AG08395 (cell line): ENCODE measurements around the gene ANXA2.
"Not testable (repeated sequence)": the region's sequence is repeated elsewhere in the genome, so short reads cannot be mapped to it uniquely, and the experiment has no call there.

Experiments used
- DNase-seq: peaks from one replicate; pipeline ENCODE4 v3.0.0; 2012; ENCODE audit warnings: mixed read lengths, low spot score

The ANXA2 gene

DNA sequence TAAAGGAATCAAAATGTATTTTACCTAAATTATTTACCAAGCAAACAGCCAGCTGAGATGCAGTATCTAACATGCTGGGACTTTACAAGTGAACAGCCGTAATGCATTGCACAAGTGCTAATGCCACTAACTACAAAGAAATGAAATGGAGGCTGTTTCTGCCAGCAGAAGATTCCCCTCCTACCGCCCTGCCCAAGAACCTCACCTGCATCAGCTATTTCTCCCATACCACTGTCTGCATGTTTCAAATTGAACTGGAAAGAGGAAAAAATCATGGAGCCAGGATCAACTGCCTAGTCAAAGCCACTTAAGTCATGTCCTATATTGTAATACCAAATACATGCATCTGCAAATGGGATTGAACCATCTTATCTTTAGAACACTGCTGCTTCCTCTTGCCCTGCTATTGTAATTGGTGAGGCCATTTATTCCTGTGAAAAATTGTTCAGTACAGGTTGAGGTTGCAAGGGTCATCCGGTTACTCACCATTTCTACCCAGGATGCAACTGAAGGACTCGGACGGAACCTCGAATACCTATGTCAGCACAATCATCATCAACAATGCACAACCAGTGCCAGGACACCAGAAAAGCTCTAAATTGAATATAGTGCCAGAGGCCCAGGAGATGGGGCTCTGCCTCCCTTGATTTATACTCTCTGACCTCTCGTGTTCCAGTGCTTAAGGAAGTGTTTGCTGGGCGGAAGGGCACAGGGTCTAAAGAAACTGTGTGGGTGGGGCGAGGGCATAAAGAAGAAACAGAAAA, 27.5 kb downstream of the ANXA2 start:
- DNase-seq = no peak

DNA sequence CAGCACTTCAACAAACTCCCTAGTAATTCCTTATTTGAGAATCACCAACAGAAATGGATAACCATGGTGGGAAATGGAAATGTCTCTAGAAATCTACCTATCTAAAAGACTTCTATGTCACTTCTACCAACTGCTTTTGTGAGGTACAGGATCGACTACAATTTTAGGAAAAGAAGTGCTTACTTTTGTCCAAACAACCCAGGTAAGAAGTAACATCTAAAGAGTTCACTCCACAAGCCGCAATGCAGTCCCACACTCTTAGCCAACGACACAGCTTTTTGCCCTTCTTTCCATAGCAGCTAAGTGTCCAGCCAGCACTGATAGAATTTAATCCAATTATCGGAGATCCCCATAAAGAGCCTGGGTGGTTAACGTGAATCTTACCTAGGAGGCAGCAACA, 28.1 kb downstream of the ANXA2 start:
- DNase-seq = no peak

DNA sequence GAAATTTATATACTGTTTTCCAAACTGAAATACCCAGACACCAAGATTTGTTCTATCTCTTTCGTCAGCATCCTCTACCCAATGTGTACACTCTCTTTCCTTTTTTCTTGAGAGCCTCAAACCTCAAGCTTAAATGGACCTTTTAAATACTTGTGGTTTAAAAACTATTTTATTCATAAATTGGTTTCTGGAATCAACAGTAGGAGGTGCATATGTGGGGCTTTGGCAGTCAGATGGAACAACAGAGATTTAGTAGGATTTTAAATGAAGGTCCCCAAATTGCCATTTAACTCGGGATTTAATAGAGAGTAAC, 33.2 kb downstream of the ANXA2 start:
- no peak for DNase-seq

DNA sequence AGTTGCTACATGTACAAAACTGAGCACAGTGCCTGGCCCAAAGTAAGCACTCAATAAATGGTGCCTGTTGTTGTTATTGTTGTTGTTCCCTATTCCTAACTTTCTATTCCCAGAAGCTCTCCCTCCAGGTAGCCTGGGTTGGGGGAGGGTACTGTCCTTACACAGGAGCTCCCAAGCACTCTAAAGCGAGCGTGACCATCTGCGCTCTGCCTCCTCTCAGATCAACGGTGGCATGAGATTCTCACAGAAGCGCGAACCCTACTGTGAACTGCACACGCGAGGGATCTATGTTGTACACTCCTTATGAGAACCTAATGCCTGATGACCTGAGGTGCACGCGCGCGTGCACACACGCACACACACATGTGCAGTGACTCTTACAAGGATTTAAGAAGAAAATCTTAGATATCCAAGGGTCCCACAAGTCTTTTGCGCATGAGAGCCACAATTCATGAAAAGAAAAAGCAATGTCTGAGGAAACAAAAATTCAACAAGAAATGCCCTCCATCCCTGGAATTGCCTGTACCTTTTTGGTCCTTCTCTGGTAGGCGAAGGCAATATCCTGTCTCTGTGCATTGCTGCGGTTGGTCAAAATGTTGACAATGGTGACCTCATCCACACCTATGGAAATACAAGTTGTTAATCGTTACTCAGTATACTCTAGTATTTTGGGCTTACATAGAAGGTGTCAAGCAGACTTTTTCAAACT, 33.7 kb downstream of the ANXA2 start:
- DNase-seq = no peak

DNA sequence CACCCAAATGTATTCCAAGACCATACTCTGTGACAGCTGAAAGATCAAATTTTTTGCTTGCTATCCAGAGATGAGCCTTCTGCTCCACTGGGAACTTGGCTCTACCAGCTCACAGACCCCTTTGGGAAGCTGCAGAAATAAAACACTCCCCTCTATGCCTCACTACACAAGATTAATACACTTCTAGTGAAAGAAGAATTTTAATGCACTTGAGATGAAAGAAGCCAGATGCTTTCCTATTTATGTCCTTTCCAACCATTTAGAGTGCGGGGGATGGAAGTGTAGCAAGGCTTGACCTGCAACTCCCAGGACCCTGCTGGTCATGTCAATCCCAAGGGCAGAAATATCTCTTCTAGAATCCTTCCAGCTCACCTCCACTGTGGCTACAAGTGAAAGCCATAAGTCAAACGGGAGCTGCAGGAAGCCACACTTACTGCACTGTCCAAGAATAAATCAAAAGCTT, 34.7 kb downstream of the ANXA2 start:
- no peak for DNase-seq

DNA sequence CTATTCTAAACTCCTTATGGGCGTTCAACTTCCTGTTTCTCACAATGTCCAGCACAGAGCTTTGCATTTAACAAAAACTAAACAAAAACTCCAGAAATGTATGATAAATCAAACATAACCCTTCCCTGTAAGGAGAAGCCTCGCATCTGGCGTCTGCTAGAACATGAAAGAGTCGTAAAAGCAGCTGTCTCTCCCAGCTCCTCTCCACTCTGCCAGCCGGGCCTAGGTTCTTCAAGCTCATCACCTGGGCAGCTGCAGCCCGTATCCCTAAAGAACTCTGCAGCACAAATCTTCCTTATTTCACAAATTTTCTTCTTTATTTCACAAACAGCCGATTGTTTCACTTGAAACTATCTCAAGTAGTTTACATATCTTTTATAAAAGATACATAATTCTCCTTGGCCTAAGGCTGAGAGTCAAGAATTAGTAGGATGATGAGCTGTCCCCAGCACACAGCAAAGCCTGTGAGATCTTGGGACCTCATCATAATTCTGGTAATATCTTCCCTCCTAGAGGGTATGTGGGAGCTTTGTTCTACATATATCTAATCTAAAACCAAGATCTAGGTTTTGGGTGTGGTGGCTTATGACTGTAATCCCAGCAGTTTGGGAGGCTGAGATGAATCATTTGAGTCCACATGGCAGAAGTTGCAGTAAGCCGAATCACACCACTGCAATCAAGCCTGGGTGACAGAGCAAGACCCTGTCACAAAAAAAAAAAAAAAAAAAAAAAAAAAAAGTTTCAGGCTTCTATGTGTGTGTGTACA, 35.3 kb downstream of the ANXA2 start:
- peak; percentile 76 for DNase-seq

DNA sequence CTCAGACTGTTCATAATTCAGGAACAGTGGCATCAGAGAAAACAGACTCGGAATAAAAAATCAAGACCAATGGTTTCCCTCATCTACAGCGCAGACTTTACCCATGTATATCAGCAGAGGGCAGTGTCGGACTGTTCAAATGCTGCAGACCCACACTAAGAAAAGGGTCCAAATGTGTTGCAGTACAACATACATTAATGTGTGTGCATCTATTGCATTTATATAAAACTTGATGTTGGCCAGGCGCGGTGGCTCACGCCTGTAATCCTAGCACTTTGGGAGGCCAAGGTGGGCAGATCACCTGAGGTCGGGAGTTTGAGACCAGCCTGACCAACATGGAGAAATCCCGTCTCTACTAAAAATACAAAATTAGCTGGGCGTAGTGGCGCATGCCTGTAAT, 38.0 kb downstream of the ANXA2 start:
- DNase-seq = not testable (repeated sequence)

DNA sequence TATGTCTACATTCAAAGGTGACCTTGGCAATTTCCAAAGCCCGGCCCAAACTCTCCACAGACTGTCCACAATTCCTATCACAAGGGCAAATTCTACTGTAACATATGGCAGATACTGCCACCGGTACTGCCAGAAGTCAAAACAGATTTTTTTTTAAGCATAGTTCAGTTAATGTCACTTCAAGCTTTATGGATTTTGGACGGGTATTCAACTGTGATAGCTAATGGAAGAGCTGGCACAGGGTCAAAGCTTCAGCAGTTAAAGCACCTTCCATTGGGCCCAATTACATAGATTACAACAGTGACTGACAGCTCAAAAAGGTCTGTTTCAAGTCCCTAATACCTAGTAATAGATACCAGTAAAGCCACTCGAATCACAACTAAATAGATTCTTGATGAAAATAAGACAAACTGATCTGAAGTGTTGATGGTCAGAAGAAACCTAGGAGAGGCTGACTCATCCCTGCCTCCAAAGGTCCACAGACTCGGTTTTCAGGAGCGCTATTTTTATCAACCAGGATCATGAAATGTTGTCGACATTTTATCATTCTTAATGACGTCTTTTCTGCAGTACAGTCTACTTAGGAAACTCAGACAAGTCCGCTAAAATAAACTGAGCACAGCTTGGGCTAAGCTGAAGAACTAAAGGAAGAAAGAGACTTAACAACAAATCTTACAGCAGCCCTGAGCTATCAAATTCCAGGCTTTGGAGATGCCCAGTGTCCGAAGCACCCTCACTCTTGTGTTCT, 38.7 kb downstream of the ANXA2 start:
- no peak for DNase-seq

DNA sequence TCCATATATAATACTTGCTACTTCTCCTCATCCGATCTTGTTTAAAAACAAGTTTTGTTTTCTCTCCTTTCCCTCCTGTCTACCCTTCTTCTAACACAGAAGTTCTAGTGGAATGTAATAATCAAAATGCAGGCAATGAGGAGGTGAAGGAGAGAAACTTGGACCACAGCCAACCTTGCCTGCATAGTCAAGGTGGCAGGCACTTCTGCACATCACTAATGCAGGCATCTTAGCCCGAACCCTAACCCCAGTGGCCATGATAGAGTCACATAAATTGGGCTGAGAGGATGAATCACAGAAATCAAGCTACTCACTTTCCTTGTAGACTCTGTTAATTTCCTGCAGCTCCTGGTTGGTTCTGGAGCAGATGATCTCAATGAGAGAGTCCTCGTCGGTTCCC, 41.0 kb downstream of the ANXA2 start:
- no peak for DNase-seq

DNA sequence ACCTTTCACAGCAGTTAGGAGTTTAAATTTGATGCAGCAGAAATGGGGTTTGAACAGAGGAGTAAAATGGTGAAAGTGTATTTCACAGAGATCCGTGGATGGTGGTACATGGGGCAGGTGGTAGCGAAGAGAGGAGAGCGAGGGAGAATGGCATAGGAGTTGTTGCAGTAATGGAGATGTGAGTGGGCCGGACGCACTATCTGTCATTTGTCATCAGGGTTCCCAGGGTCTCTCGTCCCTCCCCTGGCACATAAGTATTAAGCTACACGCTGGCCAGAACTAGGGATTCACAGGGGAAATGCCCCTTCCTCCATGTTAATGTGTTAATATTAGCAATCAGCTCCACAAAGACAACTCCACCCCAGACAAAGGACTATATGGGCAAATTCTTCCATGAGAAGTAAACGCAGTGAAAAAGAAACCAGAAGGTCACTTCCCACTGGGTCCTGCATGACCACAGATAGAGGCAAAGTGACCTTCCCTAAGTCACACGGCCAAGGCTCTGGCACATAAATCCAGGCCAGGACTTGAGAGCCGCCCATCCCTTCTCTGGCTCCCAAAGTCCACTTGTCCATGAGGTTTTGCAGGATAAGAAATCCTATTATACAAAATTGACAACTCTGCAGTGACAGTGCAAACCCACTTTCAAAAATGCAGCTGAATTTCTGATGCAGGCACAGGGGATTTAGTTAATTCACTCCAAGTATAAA, 42.5 kb downstream of the ANXA2 start:
- no peak for DNase-seq

DNA sequence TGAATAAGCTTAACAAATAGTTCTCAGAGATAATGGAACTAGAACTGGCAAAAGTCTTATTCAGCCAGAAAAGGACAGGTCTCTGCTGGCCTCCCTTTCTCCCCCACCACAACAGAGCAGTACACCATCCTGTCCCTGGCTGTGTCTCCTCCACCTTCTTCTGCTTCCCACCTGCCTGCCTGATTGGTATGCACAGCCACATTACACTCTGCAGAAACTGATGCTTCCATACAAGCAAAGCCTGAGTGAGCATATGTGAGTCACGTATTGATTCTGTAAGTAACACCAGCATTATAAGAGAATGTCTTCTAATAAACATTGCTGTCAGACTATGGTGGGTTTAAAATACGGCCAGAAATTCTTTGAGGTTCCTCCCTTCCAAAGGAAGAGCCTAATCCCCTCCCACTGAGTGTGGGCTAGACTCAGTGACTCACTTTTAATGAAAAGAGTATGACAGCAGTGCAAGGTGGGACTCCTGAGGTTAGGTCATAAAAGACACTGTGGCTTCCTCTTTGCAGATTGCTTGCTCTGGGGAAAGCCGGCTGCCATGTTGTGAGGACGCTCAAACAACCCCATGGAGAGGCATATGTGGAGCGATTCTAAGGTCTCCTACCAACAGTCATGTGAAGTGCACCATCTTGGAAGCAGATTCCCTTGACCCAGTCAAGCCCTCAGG, 44.4 kb downstream of the ANXA2 start:
- DNase-seq = no peak

DNA sequence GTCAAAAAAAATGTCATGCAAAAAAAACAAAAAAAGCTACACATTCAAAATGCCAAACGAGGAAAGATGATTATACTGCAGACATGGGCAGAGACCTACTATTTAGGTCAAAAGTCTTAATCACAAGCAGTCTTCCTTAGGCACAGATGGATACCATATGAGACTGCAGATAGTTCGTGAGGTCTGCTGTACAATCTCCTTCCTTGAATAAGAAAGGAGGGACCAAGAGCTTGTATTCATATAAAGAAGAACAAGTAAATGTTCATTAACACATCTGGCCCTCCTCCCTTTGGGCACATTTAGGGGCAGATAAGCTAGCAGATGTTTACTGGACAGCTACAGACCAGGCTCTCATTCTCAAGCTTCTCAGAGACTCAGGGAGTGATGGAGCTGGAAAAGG, 45.3 kb downstream of the ANXA2 start:
- no peak for DNase-seq

DNA sequence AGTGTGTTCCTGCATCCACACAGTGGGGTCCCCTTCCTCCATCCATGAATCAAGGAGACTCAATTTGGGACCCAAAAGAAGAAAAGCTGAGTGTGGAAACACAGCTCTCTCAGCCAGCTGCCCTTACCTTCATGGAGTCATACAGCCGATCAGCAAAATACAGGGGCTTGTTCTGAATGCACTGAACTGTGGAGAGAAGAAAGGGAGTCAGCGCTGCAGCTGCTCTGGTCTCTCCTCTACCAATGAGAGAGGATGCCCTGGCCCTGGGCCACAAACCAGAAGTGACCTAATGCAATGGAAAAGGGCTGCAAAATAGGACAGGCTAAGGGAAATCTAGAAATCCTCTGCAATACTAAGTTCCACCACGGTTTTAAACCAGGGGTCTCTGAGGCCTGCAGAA, 46.7 kb downstream of the ANXA2 start:
- DNase-seq = no peak

DNA sequence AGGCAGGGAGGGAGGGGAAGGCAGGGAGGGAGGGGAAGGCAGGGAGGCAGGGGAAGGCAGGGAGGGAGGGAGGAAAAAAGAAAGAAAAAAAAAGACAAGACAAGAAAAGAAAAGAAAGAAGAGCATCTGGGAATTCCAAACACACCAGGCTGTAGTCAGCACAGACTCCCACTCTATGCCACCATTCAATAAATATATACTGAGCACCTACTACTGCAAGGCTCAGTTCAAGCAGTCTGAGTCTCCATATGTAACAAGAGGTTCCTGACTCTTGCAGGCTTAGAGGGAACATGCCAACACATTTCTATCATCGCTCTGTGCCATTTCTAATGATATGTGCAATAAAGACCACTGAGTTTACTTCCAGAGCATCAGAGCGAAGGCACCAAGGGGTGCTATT, 47.7 kb downstream of the ANXA2 start:
- DNase-seq = no peak

DNA sequence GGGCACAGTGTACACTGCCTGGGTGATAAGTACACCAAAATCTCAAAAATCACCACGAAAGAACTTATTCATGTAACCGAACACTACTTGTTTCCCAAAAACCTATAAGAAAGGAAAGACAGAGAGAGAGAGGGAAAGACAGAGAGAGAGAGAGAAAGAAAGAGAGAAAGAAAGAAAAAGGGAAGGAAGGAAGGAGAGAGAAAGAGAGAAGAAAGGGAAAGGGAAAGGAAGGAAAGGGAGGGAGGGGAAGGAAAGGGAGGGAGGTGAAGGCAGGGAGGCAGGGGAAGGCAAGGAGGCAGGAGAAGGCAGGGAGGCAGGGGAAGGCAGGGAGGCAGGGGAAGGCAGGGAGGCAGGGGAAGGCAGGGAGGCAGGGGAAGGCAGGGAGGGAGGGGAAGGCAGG, 48.2 kb downstream of the ANXA2 start:
- DNase-seq = no peak

DNA sequence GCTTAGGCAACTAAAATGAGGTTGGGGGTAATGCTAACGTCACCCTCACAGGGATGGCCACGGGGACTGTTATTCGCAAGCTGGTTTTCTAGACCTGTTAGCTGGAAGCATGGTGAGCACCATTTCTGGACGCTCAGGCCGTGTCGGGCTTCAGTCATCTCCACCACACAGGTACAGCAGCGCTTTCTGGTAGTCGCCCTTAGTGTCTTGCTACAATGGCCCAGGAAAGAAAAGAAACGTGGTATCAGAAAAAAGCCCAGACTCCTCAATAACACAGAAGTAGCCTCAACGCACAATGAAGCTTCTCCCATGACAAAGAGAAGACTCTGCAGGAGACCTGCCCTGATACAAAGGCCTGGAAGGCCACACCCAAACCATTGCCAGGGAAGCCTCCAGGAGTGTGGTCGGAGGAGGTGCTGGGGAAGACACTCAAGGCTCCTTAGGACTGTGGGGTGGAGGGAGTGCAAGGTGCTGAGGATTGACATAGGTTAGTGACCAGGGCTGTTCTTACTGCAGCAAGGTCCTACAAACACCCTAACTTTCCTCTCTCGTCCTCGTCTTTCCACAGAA, 50.2 kb downstream of the ANXA2 start:
- DNase-seq = no peak

DNA sequence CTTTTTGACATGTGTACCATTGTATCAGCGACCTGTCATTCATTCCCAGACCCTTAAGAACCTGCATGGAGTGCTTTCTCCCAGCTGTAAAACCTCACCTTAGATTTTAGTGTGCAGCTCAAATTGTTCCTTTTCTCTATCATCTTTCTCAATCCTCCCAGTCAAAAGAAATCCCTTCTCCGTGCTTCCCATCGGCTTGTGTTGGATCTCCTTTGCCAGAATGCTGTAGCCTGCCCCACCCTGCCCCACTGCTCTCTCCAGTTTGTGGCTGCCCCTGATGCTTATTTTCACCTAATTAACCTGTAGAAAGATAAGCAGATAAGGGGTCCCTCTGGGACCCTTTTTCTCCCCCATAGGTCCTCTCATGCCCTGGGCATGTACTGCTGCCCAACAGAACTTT, 51.1 kb downstream of the ANXA2 start:
- no peak for DNase-seq

DNA sequence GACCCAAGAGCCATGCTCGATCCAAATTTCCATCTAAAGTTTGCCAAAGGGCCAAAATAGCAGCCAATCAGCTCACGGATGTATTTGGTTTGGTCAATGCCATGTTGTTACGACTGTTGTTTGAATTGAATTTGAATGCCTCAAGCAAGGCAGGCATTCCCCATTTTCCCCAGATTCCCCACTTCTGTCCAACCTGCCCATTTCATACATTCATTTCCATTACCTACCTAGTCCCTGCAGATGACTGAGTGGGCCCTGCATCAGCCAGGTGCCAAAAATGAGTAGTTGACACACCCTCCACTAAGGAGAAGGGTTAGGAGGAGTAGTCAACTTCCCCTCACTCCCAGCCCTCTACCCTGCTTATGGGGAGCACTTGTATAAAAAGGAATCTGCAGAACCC, 51.7 kb downstream of the ANXA2 start:
- DNase-seq = no peak

DNA sequence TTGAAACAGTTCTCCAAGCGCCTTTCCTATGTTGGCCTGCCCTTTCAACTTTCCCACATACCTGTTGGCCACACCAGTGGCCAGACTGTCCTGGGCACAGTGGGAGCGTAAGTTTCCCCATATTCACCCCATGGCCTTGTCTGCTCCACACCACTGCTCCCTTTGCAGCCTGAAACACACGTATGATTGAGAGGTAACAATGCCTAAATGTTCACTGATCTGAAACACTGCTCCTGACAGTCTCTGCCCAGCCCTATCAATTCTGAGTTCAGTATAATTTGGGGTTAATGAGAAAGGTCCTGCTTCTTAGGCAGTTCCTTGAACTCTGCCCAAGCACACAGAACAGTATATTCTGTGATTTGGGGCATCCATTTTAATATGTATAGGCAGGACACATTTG, 52.2 kb downstream of the ANXA2 start:
- no peak for DNase-seq

DNA sequence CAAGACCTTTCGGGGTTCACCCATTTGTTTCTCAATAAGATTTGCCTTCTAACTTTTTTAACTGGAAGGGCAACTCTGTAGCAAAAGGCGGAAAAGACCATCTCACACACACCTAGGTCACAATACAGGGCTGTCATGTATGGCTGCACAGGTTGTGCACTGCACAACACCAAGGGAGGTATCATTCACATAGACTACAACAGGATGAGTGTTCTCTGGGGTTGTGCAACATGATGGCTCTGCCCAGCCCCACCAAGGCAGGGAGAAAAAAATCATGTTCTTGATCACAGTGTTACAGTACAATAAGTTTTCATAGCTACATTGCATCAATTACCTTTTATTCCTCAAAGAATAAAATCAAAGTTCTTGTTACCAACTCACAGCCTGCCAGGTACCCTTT, 52.8 kb downstream of the ANXA2 start:
- no peak for DNase-seq

DNA sequence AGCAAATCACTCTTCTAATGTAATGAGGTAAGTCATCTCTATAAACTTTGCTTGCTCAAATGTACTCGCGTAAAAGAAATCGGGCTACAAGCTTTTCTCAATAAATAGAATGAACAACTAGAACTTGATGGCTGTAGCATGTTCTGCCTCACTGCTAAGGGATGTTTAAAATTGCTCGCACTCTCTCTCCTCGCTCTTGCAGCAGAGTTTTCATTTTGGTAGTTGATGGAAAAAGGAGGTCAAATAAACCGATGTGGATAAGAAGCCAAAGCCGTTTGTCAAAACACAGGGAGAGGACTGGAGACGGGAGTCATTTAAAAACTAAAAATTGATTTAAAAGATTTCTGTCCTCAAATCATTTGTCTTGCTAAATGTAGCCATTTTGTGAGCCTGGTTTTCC, 53.3 kb downstream of the ANXA2 start:
- no peak for DNase-seq
